PC-3 (cell line): ENCODE measurements around the gene DNAH1.

ENCODE experiments used
- CTCF ChIP-seq: fragments of 300-600 bp; sonication (generic); conservative IDR thresholded peaks from 2 replicates; pipeline ENCODE4 v1.5.1; 2017; ENCODE audit warnings: antibody characterized with exemption, low read depth, mild to moderate bottlenecking, low read length
- EZH2 ChIP-seq: fragments of 300-600 bp; sonication (generic); IDR thresholded peaks from one replicate; pipeline ENCODE4 v1.6.1; 2017; ENCODE audit warnings: antibody characterized with exemption, mild to moderate bottlenecking, low read length; ENCODE audit not compliant: unreplicated experiment
- EZH2phosphoT487 ChIP-seq: fragments of 300-600 bp; sonication (generic); IDR thresholded peaks from 2 replicates; pipeline ENCODE4 v1.6.1; 2018; ENCODE audit warnings: mild to moderate bottlenecking, antibody characterized with exemption, low read length, borderline replicate concordance

DNA sequence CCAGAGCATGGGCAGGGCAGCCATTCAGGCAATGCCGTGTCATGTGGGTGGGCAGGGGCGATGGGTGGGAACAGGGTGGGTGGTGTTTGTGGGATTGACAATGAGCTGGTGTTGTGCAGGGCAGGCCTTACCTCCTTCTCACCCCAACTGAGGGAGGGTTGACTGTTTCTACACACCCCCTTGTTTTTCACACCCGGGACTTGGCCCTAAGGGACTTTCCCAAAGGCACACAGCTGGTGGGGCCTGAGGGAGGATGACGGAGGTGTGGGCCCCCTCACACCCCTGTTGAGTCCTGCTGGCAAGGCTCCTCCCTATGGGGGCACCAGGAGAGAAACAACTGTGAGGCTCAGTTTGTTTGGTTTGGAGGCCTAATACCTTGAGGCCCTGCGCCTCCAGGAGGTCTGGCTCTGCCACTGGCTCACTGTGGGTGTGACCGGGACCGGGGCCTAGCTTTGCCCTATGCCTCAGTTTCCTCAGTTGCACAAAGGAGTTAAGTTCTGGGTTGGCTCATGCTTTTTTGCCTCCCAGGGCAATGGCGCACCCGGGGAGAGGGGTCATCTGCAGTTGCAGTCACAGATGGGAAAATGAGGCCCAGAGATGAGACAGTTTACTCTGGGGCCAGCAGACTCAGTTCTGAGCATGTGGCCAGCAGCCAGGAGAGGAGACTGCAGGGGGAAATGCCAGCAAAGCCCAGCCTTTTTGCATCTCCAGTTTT, 5.1 kb upstream of the DNAH1 start:
- TF ChIP-seq CTCF (no peak), EZH2 (no peak), EZH2phosphoT487 (no peak)
